Hepatic stellate cell (primary cell): ENCODE results near the gene RPLP1.

ENCODE experiments used
- DNase-seq: peaks from one replicate; pipeline ENCODE4 v3.0.0; 2011; ENCODE audit warnings: low spot score

Gene RPLP1

DNA sequence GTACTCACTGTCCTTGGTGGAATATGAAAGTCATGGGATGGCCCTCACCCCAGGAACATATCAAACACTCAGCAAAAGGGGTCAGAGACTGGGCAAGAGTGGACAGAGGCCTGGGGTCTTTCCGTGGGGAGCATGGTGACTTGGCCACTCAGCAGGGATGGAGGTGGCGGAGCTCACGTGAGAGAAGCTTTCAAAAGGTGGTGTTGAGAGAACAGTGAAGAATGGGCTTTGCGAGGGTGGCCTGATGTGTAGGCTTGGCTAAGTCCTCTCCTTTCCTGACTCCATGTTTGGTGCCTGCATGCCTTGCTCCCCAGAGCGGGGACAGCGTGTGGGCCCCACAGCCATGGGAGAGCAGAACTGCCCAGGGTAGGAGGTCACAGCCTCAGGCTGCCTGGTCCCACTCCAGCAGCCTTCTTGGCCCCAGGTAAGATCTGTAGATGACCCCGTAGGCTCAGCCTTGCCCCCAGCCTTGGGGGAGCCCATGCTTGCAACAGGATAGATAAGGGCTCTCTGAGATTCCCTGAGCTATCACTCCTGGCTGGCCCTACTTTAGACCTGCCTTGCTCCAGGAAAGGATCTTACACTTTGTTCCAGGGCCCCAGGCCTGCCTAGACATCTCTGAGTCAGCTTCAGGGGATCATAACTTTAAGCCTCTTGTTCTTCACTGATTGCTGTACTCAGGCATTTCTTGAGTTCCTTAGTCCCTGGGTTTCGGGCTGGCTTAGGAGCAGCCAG is 17.0 kb downstream of the RPLP1 start:
- DNase-seq: no peak

DNA sequence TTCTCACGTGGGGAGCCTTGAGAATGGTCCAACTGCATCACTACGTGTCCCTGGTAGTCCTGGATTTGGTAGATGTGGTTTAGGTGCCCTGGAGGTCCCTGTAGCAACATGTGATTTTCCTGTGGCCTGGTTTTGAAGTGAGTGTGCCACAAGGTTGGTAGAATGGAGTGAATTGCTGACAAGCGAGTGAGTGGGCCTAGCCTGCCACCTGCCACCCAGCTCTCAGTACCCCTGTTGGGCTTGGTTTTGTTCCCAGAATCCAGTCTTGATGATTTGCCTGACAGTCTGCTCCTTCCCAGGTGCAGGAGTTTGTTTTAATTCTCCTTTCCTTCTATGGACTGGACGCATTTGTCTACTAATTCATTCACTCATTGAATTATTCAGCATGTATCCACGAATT is 19.4 kb downstream of the RPLP1 start:
- no peak for DNase-seq

DNA sequence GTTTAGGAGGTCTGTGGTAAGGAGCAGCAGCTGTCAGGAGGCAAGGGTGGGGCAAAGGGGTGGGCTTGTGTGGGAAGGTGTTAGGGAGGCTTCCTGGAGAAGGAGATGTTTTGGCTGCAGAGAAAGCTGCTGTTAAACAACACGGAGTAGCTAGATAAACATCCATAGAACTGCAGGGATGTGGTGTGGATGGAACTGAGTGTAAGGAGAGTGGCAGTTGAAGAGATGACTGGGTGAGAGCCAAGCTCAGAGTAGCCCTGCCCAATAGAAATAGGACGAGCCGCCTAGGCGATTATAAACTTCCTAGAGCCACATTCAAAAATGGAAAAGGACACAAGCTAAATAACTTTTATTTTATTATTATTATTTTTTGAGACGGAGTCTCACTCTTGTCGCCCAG is 19.9 kb downstream of the RPLP1 start:
- DNase-seq: no peak

DNA sequence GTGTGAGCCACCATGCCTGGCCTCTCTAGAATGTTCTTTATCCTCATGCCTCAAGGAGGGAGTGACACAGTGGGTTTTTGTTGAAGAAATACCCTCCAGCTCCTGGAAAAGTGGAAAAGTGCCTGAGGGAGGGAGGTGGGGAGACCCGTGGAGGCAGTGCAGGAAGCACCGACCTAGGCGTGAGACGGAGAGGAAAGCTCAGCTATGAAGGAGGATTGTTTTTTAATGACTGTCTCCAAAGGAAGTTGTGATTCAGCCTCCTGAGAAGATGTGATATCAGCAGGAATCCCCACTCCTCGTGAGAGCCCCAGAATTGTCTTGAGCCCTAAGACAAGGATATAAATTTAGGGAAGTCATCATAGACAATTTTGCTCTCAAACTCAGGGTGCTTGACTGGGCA is 21.7 kb downstream of the RPLP1 start:
- peak; percentile 45 for DNase-seq

DNA sequence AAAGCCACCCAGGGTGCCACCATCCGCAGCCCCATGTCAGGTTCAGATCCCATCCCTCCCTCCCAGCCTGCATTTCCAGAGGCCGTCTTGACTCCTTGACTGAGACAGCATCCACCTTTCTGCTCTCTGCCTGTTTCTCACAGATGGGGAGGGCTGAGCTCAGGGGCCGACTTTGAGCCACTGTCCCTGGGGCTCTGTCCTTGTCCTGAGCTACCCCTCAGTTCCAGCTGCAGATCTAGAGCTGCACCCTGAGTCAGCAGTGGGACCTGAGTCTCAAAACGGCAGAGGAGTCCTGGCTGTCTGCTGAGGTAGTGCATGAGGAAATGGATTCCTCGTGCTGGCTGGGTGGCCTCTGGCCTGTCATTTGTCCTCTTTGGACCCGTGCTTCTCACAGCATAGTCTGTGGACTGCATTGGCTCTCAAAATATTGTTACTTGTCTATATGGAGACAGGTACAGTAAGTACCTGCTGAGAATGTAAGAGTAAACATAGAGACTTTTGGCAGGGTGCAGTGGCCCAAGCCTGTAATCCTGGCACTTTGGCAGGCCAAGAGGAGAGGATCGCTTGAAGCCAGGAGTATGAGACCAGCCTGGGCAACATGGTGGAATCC is 22.3 kb downstream of the RPLP1 start:
- DNase-seq: peak; percentile 49

DNA sequence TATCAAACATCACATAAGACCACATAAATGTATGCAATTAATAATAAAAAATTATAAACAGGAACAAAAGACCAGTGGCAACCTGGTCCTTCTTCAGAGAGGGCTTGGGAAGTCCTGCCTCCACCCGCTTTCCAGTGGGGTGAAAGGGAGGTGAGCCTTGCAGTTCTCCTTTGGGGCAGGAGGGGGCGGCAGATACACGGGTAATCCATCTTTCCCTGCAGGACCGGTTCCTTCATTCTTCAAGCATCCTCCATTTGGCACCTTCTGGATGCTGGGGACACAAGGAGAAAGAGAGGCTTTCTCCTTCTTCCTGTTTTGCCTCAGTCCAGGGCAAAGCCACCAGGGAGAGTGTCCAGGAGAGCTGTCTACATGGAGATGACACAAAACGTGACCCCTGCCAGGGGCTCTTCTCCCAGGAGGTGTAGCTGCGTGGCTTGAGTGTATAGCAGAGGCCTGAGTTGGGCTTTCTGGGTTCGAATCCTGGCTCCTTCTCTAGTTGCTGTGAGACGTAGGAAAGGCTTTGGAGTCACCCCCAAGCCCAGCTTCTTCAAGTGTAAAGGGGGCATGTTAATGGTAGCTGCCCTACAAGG is 23.2 kb downstream of the RPLP1 start:
- peak; percentile 80 for DNase-seq

DNA sequence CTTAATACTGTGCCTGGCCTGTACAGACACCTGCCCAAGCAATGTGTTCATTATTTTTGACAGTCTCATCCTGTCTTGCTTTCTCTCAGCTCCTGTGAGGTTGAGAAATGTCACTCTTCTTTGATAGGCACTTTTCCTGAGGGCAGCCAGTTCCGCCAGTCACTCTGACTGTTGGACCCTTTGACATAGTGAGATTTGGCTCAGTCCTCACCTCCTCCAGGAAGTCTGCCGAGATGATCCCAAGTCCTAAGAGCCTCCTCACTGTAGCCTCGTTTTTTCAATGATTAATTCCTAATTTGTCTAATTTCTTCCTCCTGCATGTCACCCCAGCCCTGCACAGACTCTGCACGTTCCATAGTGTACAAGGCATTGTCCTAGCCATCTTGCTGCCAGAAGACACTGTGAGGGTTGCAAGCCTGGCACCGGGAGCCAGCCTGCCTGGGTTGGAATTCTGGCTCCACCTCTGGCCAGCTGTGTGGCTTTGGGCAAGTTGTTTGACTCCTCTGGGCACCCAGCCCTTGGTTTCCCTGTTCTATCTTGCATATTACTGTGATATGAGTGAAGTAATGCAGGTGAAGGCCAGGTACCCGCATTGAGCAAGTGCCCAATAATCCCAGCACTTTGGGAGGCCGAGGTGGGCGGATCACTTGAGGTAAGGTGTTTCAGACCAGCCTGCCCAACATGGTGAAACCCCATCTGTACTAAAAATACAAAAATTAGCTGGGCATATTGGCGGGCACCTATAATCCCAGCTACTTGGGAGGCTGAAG is 24.3 kb downstream of the RPLP1 start:
- DNase-seq: no peak

DNA sequence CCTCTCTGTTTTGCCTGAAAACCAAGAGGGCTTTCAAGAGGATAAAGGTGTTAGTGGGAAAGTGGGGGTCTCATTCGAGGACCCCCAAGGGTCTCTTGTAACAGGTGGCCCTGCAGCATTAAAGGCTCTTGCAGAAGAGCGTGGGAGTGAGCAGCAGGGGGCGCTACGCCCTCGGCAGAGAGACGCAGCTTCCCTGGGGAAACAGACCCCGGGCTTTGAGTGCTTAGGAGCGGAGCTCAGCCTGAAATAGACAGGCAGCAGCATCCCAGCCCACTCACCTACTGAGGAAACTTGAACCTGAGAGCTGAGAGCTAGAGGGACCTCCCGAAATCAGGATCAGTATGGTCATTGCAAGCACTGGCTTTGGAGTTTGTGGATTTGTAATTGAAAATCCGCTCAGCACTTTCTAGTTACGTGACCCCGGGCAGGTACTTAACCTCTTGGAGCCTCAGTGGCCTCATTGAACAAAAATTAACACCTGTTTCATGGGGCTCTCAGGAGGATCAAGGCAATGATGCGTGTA is 25.7 kb downstream of the RPLP1 start:
- peak; percentile 44 for DNase-seq

DNA sequence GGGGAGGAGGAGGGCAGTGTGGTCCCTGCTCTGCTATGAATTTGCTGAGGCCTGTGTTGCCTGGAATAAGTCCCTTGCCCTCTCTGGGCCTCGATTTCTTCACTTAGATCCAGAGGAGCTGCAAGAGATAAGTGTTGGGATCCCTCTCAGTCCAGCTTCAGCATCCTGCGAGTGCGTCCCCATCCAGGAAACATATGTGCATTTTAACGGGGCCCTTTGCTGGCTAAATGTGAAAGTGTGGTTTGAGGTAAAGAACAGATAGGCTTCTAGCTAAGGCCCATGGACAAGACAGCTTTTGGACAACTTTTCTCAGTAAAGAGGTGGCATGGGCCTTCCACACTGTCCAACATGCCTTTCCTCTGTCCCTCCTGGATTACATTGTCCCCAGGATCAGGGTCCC is 26.5 kb downstream of the RPLP1 start:
- no peak for DNase-seq

DNA sequence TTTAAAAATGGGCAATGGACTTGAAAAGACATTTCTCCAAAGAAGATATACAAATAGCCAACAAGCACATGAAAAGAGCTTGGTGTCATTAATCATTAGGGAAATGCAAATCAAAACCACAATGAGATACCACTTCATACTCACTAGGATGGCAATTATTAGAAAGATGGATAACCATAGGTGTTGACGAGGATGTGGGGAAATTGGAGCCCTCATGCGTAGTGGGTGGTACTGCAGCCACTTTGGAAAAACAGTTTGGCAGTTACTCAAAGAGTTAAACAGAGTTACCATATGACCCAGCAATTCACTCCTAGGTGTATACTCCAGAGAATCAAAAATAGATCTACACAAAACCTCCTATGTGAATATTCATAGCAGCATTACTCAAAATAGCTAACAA is 27.4 kb downstream of the RPLP1 start:
- DNase-seq: no peak

DNA sequence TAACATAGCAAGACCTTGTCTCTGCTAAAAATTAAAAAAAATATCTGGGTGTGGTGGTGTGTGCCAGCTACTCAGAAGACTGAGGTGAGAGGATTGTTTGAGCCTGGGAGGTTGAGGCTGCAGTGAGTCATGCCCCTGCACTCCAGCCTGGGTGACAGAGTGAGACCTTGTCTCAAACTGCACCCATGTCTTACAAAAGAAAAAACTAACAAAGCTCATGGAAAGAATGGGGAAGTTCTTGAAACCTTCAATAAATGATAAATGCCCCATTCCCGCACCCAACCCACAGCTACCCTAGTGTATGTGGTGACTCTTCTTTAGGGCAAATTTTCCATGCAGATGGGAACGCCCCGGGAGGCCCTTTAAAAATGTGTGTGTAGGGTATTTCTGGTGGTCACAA is 28.3 kb downstream of the RPLP1 start:
- no peak for DNase-seq

DNA sequence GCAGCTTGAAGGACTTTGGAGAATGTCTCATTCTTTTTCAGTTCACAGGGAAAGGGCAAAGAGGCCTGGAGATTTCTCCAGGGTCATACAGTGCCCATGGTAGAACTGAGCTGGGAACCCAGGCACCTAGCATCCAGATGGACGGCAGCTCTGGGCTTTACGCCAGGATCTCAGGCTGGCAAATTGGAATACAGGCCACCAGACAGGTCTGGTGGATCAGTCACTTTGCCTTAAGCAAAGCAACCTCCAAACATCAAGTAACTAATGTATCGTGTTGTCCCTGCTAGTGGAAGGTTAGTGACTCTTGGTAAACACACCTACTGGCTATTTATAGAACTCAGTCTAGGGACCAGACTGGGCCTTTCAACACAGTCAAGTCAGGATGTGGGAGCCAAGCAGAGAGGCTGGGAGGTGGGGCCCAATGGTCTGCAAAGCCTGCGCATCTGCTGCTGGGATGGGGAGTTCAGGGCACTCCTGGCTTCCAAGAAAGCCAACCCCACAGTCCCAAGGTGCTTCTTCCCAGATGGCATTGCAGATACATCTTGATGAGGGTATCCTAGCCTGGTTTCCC is 30.2 kb downstream of the RPLP1 start:
- DNase-seq: no peak

DNA sequence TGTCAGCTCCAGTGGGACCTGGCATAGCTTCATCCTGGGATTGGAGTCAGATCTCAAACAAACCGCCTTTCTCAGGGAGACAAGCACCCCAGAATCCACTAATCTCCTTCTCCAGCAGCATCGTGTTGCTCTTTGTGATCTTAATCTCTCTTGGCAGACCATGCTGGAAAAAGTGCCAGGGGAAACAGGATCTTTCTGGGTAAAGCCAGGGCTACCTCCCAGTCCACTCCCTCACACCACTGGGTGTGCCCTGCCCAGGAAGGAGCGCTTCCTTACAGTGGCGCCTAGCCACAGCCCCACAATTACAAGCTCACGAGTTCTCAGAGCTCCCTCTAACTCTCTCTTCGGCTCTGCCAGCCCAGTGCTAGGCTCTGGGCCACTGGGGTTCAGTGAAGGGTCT is 32.2 kb downstream of the RPLP1 start:
- no peak for DNase-seq

DNA sequence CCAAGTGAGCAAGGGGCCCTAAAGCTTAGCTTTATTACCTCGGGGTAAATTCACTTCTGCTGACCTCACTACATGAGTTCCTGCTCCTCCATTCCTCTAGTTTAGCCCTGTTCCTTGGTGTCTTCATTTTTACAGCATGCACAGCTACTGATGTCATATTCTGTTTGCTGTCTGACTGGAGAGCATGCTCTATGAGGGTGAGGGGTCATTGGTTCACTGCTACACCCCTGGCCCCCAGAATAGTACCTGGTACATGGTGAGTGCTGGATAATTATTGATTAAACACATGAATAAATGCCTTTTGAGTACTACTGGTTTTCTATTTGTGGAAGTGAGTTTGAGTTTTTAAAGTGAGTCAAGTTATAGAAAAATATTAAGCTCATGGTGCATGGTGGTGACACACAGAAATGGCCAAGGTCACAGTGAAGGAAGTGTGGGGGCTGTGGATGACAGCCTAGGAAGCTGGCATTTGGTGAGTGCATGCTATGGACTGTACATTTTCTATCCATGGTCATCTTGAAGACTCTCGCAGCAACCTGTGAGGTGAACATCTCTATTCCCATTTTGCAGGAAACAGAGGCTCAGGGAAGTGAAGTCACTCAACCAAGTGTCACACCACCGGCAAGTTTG is 34.0 kb downstream of the RPLP1 start:
- DNase-seq: no peak

DNA sequence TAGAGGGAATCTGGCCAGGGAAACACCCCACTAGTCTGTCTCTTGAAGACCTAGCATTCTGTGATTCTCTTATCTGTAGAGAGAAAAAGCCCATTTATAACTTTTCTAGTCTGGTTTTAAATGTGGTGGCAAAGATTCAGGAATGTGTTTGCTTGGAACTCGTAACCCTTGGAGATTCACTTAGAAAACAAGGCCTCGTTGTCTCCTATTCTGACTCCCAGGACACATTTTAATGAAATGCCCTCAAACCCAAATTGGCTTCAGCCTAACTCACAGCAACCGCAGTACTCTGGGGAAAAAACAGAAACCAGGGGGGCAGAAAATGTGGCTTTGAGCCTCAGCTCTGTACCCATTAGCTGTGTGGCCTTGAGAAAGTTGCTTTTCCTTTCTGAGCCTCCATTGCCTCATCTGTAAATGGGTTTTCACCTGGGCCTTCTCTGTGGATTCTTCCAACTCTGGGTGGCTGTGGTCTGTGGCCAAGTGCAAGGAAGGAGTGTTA is 36.5 kb downstream of the RPLP1 start:
- no peak for DNase-seq

DNA sequence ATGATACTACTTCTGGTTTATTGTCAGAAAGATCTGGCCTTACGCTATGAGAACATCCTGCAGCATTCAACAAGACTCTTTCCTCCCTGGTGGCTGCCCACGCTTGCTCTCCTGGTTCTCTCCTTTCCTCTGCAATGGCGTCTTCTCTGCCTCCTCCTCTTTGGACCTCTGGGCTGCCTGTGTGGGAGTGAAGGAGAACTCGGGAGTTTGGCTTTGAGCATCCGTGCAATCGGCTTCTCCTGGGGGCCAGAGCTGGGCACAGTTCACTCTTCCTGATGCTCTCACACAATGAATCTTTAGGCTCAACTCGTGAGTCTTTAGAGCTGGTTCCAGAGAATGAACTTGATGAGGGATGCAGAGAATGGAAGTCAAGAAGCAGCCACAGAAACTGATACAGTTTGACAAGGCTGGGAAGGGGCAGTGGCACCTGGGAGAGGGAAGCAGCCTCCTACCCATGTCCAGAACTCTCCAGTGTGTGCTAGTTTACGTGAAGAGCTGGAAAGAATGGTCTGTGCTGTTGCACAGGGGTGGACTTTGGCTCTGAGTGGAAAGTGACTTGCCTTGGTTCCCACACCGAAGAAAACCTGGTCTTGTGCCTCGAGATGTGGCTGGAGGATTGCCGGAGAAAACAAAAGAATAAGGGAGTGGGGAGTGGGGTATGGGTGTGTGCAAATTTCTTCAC is 37.9 kb downstream of the RPLP1 start:
- no peak for DNase-seq

DNA sequence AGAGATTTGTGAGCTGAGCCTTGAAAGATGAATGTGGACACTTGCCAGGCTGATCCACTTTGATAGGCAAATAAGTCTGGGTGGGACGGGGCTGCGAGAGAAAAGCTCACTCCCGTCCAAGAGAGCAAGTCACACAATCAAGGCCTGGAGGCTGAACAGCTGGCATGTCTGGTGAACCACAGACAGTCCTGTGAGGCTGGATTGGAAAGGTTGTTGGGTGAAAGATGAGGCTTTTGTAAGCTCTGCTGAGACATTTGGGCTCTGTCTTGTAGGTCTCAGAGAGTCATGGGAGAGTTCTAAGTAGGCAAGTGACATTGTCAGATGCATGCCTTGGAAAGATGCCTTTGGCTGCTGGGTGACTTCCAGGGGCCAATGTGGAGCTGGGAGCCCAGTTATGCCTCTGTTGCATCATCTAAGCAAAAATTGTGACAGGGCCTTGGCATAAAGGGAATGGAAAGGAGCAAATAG is 38.5 kb downstream of the RPLP1 start:
- DNase-seq: no peak

DNA sequence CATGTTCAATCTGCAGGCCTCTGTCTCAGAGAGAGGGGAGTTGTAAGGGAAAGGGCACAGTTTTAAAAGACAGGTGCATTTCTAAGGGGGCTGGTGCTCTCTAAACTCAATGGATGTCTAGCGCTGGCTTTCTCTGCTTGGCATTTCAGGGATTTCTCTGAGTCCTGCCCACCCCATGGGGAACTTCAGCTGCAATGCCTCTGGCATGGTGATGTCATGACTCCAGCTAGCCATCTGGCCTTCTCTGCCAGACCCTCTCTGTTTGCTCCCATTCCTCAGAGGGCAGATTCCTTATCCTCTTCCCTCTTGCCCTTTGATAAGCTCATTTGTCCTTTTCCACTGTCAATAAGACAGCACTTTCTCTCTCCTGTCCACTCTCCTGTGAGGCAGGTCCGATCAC is 40.8 kb downstream of the RPLP1 start:
- no peak for DNase-seq

DNA sequence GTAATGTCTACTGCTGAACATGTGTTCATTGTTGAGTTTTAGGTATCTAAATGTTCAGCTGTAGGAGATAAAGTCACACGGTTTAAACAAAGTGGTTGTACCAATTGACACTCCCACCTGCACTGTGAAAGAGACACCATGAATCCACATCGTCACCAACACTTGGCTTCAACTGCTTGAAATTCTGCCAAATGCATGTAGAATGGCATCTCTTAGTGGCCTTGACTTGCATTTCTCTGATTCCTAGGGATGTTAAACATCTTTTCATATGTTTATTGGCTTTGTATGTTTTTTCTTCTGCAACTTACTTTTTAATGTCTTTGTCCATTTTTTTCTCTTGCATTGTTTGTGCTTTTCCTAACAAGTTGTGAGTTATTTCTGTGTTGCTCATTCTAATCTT is 43.4 kb downstream of the RPLP1 start:
- no peak for DNase-seq

DNA sequence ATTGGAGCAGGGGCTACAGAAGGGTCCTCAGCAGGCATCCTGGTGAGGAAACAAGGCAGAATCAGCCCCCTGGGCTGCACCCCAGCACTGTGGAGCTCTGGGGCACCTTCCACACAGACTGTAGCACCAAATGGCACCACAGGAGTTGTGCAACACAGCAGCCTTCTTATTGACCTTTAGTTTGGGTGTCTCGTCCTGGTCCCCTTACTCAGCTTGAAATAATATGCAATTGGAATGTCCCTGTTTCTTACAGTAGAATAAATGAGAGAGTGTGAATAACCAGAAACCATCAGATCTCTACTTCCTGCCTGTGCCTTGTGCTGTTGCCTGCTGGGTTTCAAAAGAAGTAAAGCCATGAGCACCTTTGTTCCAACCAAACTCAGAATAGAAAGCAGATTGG is 44.5 kb downstream of the RPLP1 start:
- no peak for DNase-seq

DNA sequence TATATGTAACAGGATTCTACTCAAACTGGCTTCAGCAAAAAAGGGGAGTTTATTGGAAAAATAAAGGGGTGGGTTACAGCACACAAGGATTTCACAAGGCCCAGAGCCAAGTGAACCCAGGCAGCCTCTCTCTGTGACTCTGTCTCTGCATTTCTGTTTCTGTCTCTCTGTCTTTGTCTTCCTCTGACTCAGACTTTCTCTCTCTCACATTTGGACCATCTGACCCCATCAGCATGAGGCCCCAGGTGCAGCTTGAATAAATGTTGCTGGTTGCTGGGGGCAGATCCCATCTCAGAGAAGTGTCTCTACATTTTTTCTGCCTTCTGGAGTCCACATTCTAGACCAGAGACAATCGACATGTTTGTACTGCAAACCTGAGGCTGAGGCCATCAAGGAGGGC is 45.0 kb downstream of the RPLP1 start:
- no peak for DNase-seq
